HUES48 (cell line): ENCODE results near the gene MIER2.
"Not testable (repeated sequence)": the region's sequence is repeated elsewhere in the genome, so short reads cannot be mapped to it uniquely, and the experiment has no call there.

Experiments
- H3K27ac ChIP-seq: one replicate; pipeline ENCODE4 v1.7.0; 2013; ENCODE audit warnings: low read depth, low read length, inconsistent platforms
- H3K27me3 ChIP-seq: 2 replicates; pipeline ENCODE4 v1.6.1; 2013; ENCODE audit warnings: mild to moderate bottlenecking, low read length; ENCODE audit not compliant: control insufficient read depth, insufficient read depth
- H3K36me3 ChIP-seq: 2 replicates; pipeline ENCODE4 v1.6.1; 2013; ENCODE audit warnings: low read length; ENCODE audit not compliant: control insufficient read depth, insufficient read depth
- H3K4me1 ChIP-seq: 2 replicates; pipeline ENCODE4 v1.6.1; 2013; ENCODE audit warnings: mild to moderate bottlenecking, low read length; ENCODE audit not compliant: control insufficient read depth, insufficient read depth
- H3K4me3 ChIP-seq: 2 replicates; pipeline ENCODE4 v1.5.1; 2013; ENCODE audit warnings: mild to moderate bottlenecking, low read depth, low read length
- H3K9ac ChIP-seq: 2 replicates; pipeline ENCODE4 v1.6.1; 2013; ENCODE audit warnings: mild to moderate bottlenecking, low read depth, low read length, moderate library complexity
- H3K9me3 ChIP-seq: 2 replicates; pipeline ENCODE4 v1.6.1; 2013; ENCODE audit warnings: low read length; ENCODE audit not compliant: control insufficient read depth, insufficient read depth

Gene MIER2

DNA sequence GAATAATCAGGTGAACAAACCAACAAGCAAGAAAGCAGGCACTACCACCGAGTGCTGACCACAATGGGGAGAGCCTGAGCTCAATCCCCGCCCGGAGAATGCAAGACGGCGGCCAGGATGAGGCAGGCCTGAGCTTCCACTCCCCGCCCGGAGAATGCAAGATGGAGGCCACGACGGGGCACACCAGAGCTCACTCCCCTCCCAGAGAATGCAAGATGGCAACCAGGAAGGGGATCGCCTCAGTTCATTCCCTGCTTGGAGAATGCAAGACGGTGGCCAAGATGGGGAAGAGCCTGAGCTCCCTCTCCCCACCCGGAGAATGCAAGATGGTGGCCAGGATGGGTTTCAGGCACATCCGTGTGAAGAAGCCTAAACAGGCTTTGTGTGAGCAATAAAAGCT, 24.7 kb upstream of the MIER2 start:
- Histone ChIP-seq H3K4me3 (no peak overlapping the region), H3K27ac (no peak overlapping the region), H3K9ac (no peak overlapping the region), H3K9me3 (no peaks in the 10 kb centered on the region), H3K27me3 (no peaks in the 10 kb centered on the region), H3K36me3 (no peaks in the 10 kb centered on the region), H3K4me1 (no peaks in the 10 kb centered on the region)

DNA sequence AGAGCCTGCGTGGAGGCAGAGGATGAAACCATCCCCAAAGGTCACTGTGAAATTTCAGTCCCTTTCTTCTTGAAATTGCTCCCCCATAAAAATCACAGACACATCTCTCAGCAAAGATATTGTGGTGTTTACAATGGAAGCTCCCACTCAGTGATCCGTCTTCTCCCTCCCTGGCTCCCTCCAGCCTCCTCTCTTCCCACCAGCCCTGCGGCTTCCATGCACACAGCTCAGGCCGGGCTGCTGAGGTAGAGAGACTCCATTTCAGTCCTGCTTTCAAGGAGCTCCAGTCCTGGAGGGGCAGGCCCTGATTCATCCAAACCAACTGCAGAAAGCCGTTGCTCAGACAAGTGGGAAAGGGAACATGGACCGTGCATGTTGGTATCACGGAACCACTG, 24.0 kb upstream of the MIER2 start:
- Histone ChIP-seq H3K36me3 (no peaks in the 10 kb centered on the region), H3K4me1 (no peaks in the 10 kb centered on the region), H3K27ac (no peak overlapping the region), H3K9me3 (no peaks in the 10 kb centered on the region), H3K4me3 (no peak overlapping the region), H3K9ac (no peak overlapping the region), H3K27me3 (no peaks in the 10 kb centered on the region)

DNA sequence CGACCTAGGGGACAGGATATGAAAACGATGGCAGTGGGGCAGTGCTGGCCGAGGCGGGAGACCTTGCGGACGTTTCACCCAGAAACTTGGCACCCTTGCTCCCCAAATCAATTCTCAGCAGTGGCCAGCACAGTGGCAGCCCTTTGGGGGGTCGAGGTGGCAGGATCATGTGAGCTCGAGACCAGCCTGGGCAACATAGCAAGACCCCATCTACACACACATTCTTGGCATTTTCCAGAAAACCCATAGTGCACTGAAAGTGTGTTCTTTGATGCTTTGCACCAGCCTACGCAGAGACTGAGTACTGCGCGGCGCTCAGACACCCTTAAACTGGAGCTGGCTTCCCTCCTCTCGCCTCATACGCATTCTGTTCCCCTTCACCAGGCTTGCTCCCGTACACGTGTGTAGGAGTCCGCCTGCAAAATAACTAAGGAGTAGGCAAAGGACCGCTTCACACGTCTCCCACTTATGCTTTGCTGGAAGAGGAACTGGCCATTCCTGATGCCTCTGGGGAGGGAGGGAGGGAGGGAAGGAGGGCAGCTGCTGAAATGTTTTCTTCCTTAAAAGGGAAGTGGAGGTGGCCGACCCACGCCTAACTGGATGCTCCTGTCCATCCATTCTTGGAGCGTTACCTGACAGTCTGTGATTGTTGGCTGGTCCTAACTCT, 23.5 kb upstream of the MIER2 start:
- H3K36me3 ChIP-seq = no peaks in the 10 kb centered on the region
- H3K4me3 ChIP-seq = no peak overlapping the region
- no peak overlapping the region for H3K27ac ChIP-seq
- H3K27me3 ChIP-seq = no peaks in the 10 kb centered on the region
- no peaks in the 10 kb centered on the region for H3K9me3 ChIP-seq
- no peak overlapping the region for H3K9ac ChIP-seq
- H3K4me1 ChIP-seq = no peaks in the 10 kb centered on the region

DNA sequence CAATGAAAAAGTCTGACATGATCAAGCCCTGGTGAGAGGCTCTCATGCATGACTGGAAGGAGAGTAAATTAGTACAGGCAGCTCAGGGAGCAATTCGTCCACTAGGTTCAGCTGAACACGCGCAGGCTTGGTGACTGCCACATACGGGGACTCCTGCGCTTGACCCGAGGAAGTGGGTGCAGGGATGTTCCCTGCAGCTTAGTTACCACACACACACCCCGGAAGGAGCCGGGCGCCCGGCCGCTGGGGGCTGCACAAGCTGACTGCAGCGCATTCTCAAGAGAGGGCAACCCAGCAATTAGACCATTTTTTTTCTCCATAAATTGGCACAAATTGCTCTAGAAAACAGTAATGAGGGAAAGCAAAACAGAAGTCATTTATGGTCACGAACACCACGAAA, 23.0 kb upstream of the MIER2 start:
- Histone ChIP-seq H3K36me3 (no peaks in the 10 kb centered on the region), H3K9me3 (no peaks in the 10 kb centered on the region), H3K4me3 (no peak overlapping the region), H3K4me1 (no peaks in the 10 kb centered on the region), H3K27me3 (no peaks in the 10 kb centered on the region), H3K27ac (no peak overlapping the region), H3K9ac (no peak overlapping the region)

DNA sequence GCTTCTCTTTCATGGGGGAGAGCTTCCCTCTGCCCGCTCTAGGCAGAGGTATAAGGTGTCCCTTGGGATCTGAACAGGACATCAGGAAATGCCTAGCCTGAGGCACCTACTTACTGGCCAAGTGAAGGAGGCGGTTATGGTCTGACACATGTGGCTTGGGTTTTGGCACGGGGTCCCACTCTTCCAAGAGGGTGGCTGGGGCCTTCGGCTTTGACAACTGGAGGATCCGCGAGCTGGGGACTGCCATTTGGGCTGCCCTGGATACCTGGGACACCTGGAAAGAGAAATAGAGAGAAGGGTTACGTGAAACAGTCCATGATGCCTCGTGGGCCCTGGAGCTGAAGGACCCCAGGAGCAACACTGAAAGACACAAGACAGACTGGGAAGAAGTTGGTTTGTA, 22.4 kb upstream of the MIER2 start:
- Histone ChIP-seq H3K4me1 (no peaks in the 10 kb centered on the region), H3K9me3 (no peaks in the 10 kb centered on the region), H3K36me3 (no peaks in the 10 kb centered on the region), H3K4me3 (no peak overlapping the region), H3K9ac (no peak overlapping the region), H3K27me3 (no peaks in the 10 kb centered on the region), H3K27ac (no peak overlapping the region)

GRCh38 chr19:366205-366783, 21.7 kb upstream of the MIER2 start:
- Histone ChIP-seq H3K4me3 (no peak overlapping the region), H3K27me3 (no peaks in the 10 kb centered on the region), H3K4me1 (no peaks in the 10 kb centered on the region), H3K9ac (no peak overlapping the region), H3K36me3 (no peaks in the 10 kb centered on the region), H3K27ac (no peak overlapping the region), H3K9me3 (no peaks in the 10 kb centered on the region)

DNA sequence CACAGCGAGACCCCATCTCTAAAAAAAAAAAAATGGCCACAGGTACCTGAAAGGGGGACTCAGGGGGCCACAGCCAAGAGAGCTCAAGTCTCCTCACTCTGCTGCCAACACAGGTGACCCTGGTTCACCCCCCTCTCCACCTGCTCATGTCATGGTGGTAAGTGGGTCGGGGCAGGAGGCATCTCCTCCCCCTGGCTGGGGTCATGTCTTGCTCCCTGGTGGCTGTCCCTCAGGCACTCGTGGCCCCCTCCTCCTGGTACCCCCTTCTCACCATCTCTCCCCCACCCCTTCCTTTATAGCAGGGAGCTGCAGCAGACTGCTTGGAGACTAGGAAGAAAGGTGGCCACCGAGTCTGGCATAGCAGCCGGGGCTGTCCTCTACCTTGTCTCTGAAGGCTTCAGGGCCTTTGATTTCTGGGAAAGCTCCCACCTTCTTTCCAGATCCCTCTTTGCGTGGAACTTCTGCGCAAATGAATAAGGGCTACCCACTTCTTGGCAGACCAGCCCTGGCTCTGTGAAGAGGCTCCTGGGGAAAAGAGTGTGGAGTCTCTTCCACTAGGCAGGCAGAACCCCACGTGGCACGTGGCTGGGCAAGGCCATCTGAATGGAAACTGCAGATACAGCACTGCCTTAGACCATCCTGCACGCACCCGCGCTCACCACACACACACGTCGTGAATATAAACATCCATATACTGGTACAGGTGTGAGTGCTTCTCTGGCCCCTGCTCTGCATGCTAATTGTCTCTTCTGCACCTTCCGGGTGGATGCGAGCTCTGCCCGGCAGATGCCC, 20.1 kb upstream of the MIER2 start:
- H3K9me3 ChIP-seq = no peaks in the 10 kb centered on the region
- H3K4me1 ChIP-seq = no peaks in the 10 kb centered on the region
- H3K27me3 ChIP-seq = no peaks in the 10 kb centered on the region
- H3K36me3 ChIP-seq = no peaks in the 10 kb centered on the region
- H3K9ac ChIP-seq = no peak overlapping the region
- no peak overlapping the region for H3K4me3 ChIP-seq
- no peak overlapping the region for H3K27ac ChIP-seq

- H3K27ac ChIP-seq = no peak overlapping the region
- H3K4me3 ChIP-seq = no peak overlapping the region
- H3K9ac ChIP-seq = no peak overlapping the region
- no peaks in the 10 kb centered on the region for H3K36me3 ChIP-seq
- no peaks in the 10 kb centered on the region for H3K9me3 ChIP-seq
- H3K4me1 ChIP-seq = no peaks in the 10 kb centered on the region
- H3K27me3 ChIP-seq = no peaks in the 10 kb centered on the region
Observed at GRCh38 chr19:362683-363082, 18.1 kb upstream of the MIER2 start.

DNA sequence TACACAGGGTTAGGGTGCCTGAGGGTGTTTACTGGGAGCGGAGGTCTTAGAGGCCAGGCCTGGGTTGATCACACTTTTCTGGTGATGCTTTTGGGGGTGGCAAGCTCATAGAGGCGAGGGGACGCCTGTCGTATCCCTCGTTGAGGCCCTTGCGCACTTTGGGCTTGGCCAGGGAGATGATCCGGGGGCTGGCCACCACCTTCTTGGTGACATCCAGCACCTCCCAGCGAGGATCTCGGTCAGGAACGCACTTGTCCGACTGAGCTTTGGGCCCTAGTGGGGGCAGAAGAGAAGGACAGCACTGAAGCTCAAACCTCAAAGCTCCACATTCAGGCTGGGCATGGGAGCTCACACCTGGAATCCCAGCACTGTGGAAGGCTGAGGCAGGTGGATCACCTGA, 17.6 kb upstream of the MIER2 start:
- Histone ChIP-seq H3K27me3 (no peaks in the 10 kb centered on the region), H3K9me3 (no peaks in the 10 kb centered on the region), H3K36me3 (no peaks in the 10 kb centered on the region), H3K4me1 (no peaks in the 10 kb centered on the region), H3K9ac (no peak overlapping the region), H3K4me3 (no peak overlapping the region), H3K27ac (no peak overlapping the region)

- H3K27ac ChIP-seq = no peak overlapping the region
- H3K4me1 ChIP-seq = no peaks in the 10 kb centered on the region
- no peaks in the 10 kb centered on the region for H3K36me3 ChIP-seq
- no peak overlapping the region for H3K9ac ChIP-seq
- no peaks in the 10 kb centered on the region for H3K9me3 ChIP-seq
- H3K27me3 ChIP-seq = no peaks in the 10 kb centered on the region
- H3K4me3 ChIP-seq = no peak overlapping the region
Observed at GRCh38 chr19:359653-359925, 15.0 kb upstream of the MIER2 start.

DNA sequence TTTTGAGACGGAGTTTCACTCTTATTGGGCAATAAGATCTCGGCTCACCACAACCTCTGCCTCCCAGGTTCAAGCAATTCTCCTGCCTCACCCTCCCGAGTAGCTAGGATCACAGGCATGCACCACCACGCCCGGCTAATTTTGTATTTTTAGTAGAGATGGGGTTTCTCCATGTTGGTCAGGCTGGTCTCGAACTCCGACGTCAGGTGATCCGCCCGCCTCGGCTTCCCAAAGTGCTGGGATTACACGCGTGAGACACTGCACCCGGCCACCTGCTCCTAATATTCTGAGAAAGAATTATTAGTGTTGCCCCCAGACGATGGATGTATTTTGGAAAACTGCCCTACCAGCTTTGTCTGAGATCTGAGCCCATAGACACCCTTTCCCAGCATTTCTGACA, 10.9 kb upstream of the MIER2 start:
- not testable (repeated sequence) for H3K4me3 ChIP-seq, H3K4me1 ChIP-seq, H3K27ac ChIP-seq, H3K27me3 ChIP-seq, H3K36me3 ChIP-seq, H3K9me3 ChIP-seq, H3K9ac ChIP-seq
